GM12878 (cell line): ENCODE data around the gene COX6A1. TPM values are rescaled to one million over a fixed set of nuclear protein-coding genes. Genes with fewer than 3 reads are reported as not detected.

Experiments
- ATAC-seq: fragments of 200-7000 bp; cut with Tn5 transposase; 3 replicates; pipeline ENCODE4 v1.9.1; 2020; ENCODE audit warnings: mild to moderate bottlenecking, moderate library complexity
- BruUV-seq: library from RNA; stranded (reverse); fragments of 400-500 nt; replicated peaks from 2 replicates; lab custom pipeline; 2021; lab: Mats Ljungman, UMichigan
- CTCF ChIA-PET: fragments of 300-600 bp; sonication (Branson Sonifier 250); formaldehyde crosslinking; extraction: SDS; loops from one replicate; lab custom pipeline; 2021; ENCODE audit warnings: inconsistent platforms; lab: Yijun Ruan, JAX
- POLR2A ChIA-PET: fragments of 350-600 bp; formaldehyde crosslinking; extraction: SDS; loops from one replicate; lab custom pipeline; 2021; ENCODE audit warnings: inconsistent platforms; lab: Charles Lee
- RAD21 ChIA-PET: fragments of 300-600 bp; sonication (Branson Sonifier 250); formaldehyde crosslinking; loops from one replicate; lab custom pipeline; 2023; ENCODE audit warnings: antibody characterized with exemption; ENCODE audit not compliant: unreplicated experiment; lab: Charles Lee
- SMC1A ChIA-PET: fragments of 300-600 bp; sonication (Branson Sonifier 250); formaldehyde crosslinking; loops from one replicate; lab custom pipeline; 2023; ENCODE audit not compliant: unreplicated experiment, uncharacterized antibody; lab: Charles Lee
- DNase-seq: peaks from one replicate; pipeline ENCODE4 v3.0.0-alpha.2; 2011; ENCODE audit warnings: low read depth, low spot score
- FAIRE-seq: peaks from 3 replicates; lab custom pipeline; 2011; peaks lifted over from hg19 to GRCh38; lab: Jason Lieb, UNC
- H2AFZ ChIP-seq: 2 replicates; pipeline ENCODE4 v1.6.0; 2011; ENCODE audit warnings: low read depth, low read length, control low read depth; ENCODE audit not compliant: control insufficient read depth
- H3K27ac ChIP-seq: 2 replicates; pipeline ENCODE4 v1.5.1; 2011; ENCODE audit warnings: control low read depth; ENCODE audit not compliant: control insufficient read depth, insufficient read depth
- H3K27me3 ChIP-seq, 2 experiments: replicated peaks in 1 of 2; 2 replicates each; pipeline versions ENCODE4 v1.6.0 to v1.6.1; 2011; ENCODE audit warnings: low read length in 1 of 2; ENCODE audit not compliant: control insufficient read depth in 2 of 2, insufficient read depth in 2 of 2
- H3K36me3 ChIP-seq, 2 experiments: 2 replicates each; pipeline ENCODE4 v1.5.1; 2011; ENCODE audit warnings: low read length in 1 of 2; ENCODE audit not compliant: control insufficient read depth in 2 of 2, insufficient read depth in 2 of 2
- H3K4me1 ChIP-seq: 2 replicates; pipeline ENCODE4 v1.6.1; 2011; ENCODE audit warnings: mild to moderate bottlenecking, low read length, moderate library complexity, mixed read lengths; ENCODE audit not compliant: control insufficient read depth, insufficient read depth
- H3K4me2 ChIP-seq: 2 replicates; pipeline ENCODE4 v1.6.0; 2011; ENCODE audit warnings: control low read depth; ENCODE audit not compliant: control insufficient read depth, insufficient read depth
- H3K4me3 ChIP-seq: fragments of 200-600 bp; sonication (generic); 2 replicates; pipeline ENCODE4 v1.5.1; 2016
- H3K79me2 ChIP-seq: 2 replicates; pipeline ENCODE4 v1.6.0; 2011; ENCODE audit warnings: low read length; ENCODE audit not compliant: control insufficient read depth, insufficient read depth
- H3K9ac ChIP-seq: 2 replicates; pipeline ENCODE4 v1.8.0; 2011; ENCODE audit warnings: low read length, control low read depth, mixed read lengths; ENCODE audit not compliant: control insufficient read depth, insufficient read depth
- H3K9me3 ChIP-seq: replicated peaks from 3 replicates; pipeline ENCODE4 v1.5.1; 2011; ENCODE audit warnings: mild to moderate bottlenecking, low read length; ENCODE audit not compliant: control insufficient read depth, insufficient read depth
- H4K20me1 ChIP-seq: 2 replicates; pipeline ENCODE4 v1.6.0; 2011; ENCODE audit not compliant: control insufficient read depth, insufficient read depth
- BACH1 ChIP-seq: fragments of 450-650 bp; IDR thresholded peaks from 2 replicates; pipeline ENCODE4 v1.6.1; 2017; ENCODE audit warnings: mild to moderate bottlenecking, borderline replicate concordance
- CHD2 ChIP-seq: IDR thresholded peaks from 2 replicates; pipeline ENCODE4 v1.6.1; 2011; ENCODE audit warnings: low read depth, low read length, improper control_type of control experiment, borderline replicate concordance
- EP300 ChIP-seq, 2 experiments: fragments of 150-350 bp in 1 of 2; IDR thresholded peaks; 2 replicates each; pipeline ENCODE4 v1.6.1; 2011 to 2012; ENCODE audit warnings: low read depth in 2 of 2, low read length in 2 of 2, borderline replicate concordance in 1 of 2, improper control_type of control experiment in 1 of 2, inconsistent platforms in 1 of 2; ENCODE audit not compliant: control insufficient read depth in 1 of 2
- FOXM1 ChIP-seq: IDR thresholded peaks from 2 replicates; pipeline ENCODE4 v1.6.1; 2012; ENCODE audit warnings: low read depth, mild to moderate bottlenecking, inconsistent platforms, low read length, moderate library complexity
- HDGF ChIP-seq: fragments of 450-650 bp; IDR thresholded peaks from 2 replicates; pipeline ENCODE4 v1.6.1; 2016; ENCODE audit warnings: antibody characterized with exemption
- KDM1A ChIP-seq: fragments of 200-600 bp; sonication (generic); IDR thresholded peaks from 2 replicates; pipeline ENCODE4 v1.6.1; 2016; ENCODE audit warnings: borderline replicate concordance
- MEF2B ChIP-seq: fragments of 450-650 bp; IDR thresholded peaks from 2 replicates; pipeline ENCODE4 v1.6.1; 2018; ENCODE audit warnings: mild to moderate bottlenecking, moderate library complexity; ENCODE audit not compliant: partially characterized antibody, poor library complexity, severe bottlenecking
- NBN ChIP-seq: fragments of 450-650 bp; IDR thresholded peaks from 2 replicates; pipeline ENCODE4 v1.6.1; 2016
- RCOR1 ChIP-seq: conservative IDR thresholded peaks from 2 replicates; pipeline ENCODE4 v1.6.1; 2012; ENCODE audit warnings: low read depth, low read length, improper control_type of control experiment
- RELA ChIP-seq: fragments of 450-650 bp; IDR thresholded peaks from 2 replicates; pipeline ENCODE4 v1.8.0; 2014; ENCODE audit warnings: borderline replicate concordance; ENCODE audit not compliant: partially characterized antibody
- TCF12 ChIP-seq: IDR thresholded peaks from 2 replicates; pipeline ENCODE4 v1.6.1; 2011; ENCODE audit warnings: low read depth, mild to moderate bottlenecking, low read length
- YBX1 ChIP-seq: fragments of 450-650 bp; IDR thresholded peaks from 2 replicates; pipeline ENCODE4 v1.6.1; 2016; ENCODE audit warnings: antibody characterized with exemption
- ZNF217 ChIP-seq: fragments of 450-650 bp; IDR thresholded peaks from 2 replicates; pipeline ENCODE4 v1.6.1; 2017; ENCODE audit warnings: antibody characterized with exemption, mild to moderate bottlenecking
- WGBS: methylation state at CpG from one replicate; pipeline ENCODE4 v1.1.6; 2016; ENCODE audit warnings: low lambda C conversion rate; ENCODE audit not compliant: insufficient replicate concordance, insufficient coverage; ENCODE audit errors: missing lambda C conversion rate; 5-methylcytosine and 5-hydroxymethylcytosine counted together
- in situ Hi-C: fragments of 300-500 bp; cut with MboI; formaldehyde crosslinking; loops from 9 replicates; pipeline ENCODE4 v1.14.3; 2018; ENCODE audit warnings: mixed read lengths
- intact Hi-C: fragments of 100-400 bp; cut with micrococcal nuclease; formaldehyde crosslinking; loops from one replicate; pipeline ENCODE4 v1.14.2; 2022; ENCODE audit not compliant: unreplicated experiment
- polyA plus RNA-seq, 11 experiments: library from polyadenylated mRNA; depleted of rRNA in 4 of 11; unstranded in 6 of 11; stranded (reverse) in 5 of 11; fragments of >200 nt; fragmentation: Nextera tagmentation in 4 of 11; fragmentation: Illumina TruSeq in 1 of 11; extraction: Ambion mirVana in 4 of 11; extraction: Trizol in 1 of 11; gene quantifications; 1 replicate in 1 of 11; 2 replicates in 10 of 11; pipeline versions ENCODE4 v1.2.1 to v1.2.3, GENCODE V29; 2011 to 2016; ENCODE audit warnings: inconsistent platforms in 2 of 11, missing spikeins in 2 of 11, low read depth in 1 of 11
- total RNA-seq, 4 experiments: library from RNA; depleted of rRNA in 3 of 4; stranded (reverse); fragments of >200 nt in 3 of 4; fragmentation: Illumina TruSeq in 1 of 4; extraction: Trizol in 1 of 4; gene quantifications; 2 replicates each; pipeline versions ENCODE4 v1.2.1 to v1.2.3, GENCODE V29; 2013 to 2021
- TF ChIP-seq, protein P1 (sequence below): IDR thresholded peaks from 2 replicates; pipeline ENCODE4 v1.6.1; 2012; ENCODE audit warnings: low read depth, low read length, improper control_type of control experiment

The COX6A1 gene
- total and polyA plus RNA-seq, 10 of the 15 experiments (the other 5 are each of a cell fraction or from before 2014, with no cell fraction given), result 408 to 2,723 (median 1,019) TPM

GRCh38 chr12:120465756-120466155 is 27.8 kb downstream of the COX6A1 start:
- in situ Hi-C loops (no loop called here), intact Hi-C loops (no loop called here)
- POLR2A ChIA-PET, result interaction anchor here (1.5 kb wide), 1 partner anchor 14 kb away, joined by 3 read pairs; no protein-coding TSS in a partner anchor
- H3K4me1 ChIP-seq, result peaks cover 12% of the 10 kb centered on the region
- H3K79me2 ChIP-seq, result peaks cover 49% of the 10 kb centered on the region
- H2AFZ ChIP-seq, result no peak overlapping the region
- no peak overlapping the region for H3K9ac ChIP-seq
- ATAC-seq (no peak), DNase-seq (no peak), FAIRE-seq (no peak)
- no peaks in the 10 kb centered on the region for H3K27me3 ChIP-seq
- peaks cover 10% of the 10 kb centered on the region for H4K20me1 ChIP-seq
- SMC1A ChIA-PET, result interaction anchor here (1.0 to 1.3 kb wide), 5 partner anchors 13 to 113 kb away, joined by 3 to 5 read pairs (median 3); partner anchors contain the start of gene DYNLL1
- TF ChIP-seq TCF12 (no peak), MEF2B (no peak), RCOR1 (no peak), BACH1 (no peak), ZNF217 (no peak), HDGF (no peak), FOXM1 (no peak), EP300 (IDR thresholded peaks at IDR 0.05; ENCODE audit: borderline replicate concordance in 1 of 2, control insufficient read depth in 1 of 2, low read depth in 2 of 2, low read length in 2 of 2) (no peak), CHD2 (no peak), KDM1A (no peak), YBX1 (no peak), RELA (no peak), NBN (no peak)
- TF ChIP-seq, protein P1, sequence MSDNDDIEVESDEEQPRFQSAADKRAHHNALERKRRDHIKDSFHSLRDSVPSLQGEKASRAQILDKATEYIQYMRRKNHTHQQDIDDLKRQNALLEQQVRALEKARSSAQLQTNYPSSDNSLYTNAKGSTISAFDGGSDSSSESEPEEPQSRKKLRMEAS, result no peak
- H3K27ac ChIP-seq, result no peak overlapping the region
- no peaks in the 10 kb centered on the region for H3K9me3 ChIP-seq
- no peak overlapping the region; the same call in 1 of the 2 replicates for H3K4me2 ChIP-seq
- BruUV-seq, result no TSS peak
- WGBS, result 48% methylated on average over 5 of the region's 5 CpGs
- no peak overlapping the region for H3K4me3 ChIP-seq
- H3K36me3 ChIP-seq, result peaks cover 22 to 41% of the 10 kb centered on the region in 2 experiments
- CTCF ChIA-PET, result interaction anchor here (0.6 to 5.9 kb wide), 15 partner anchors 8 to 184 kb away, joined by 3 to 39 read pairs (median 9); partner anchors contain the start of genes COX6A1, DYNLL1 and POP5
- RAD21 ChIA-PET, result interaction anchor here (0.6 to 1.0 kb wide), 3 partner anchors 25 to 42 kb away, joined by 3 read pairs; no protein-coding TSS in a partner anchor
